GM21423 (cell line): Measurements from ENCODE around the gene RNASE8.
"Not testable (repeated sequence)": the region's sequence is repeated elsewhere in the genome, so short reads cannot be mapped to it uniquely, and the experiment has no call there.

Experiments used
- ATAC-seq: cut with Tn5 transposase; IDR thresholded peaks from one replicate; pipeline ENCODE4 v1.9.1; 2021; ENCODE audit warnings: mild to moderate bottlenecking, moderate library complexity; ENCODE audit not compliant: unreplicated experiment

The RNASE8 gene

GRCh38 chr14:21057803-21058675 is at the start of gene RNASE8:
Gene RNASE8 (plus strand): TSS chr14:21057822. CDS start chr14:21057893, 71 bp downstream.
- ATAC-seq: no peak

GRCh38 chr14:21009721-21010120 is 47.9 kb upstream of the RNASE8 start:
- ATAC-seq: not testable (repeated sequence)

GRCh38 chr14:21011136-21011535 is 46.5 kb upstream of the RNASE8 start:
- no peak for ATAC-seq

- ATAC-seq: no peak
Observed at GRCh38 chr14:21014761-21015190, 42.8 kb upstream of the RNASE8 start.

GRCh38 chr14:21015312-21015711 is 42.3 kb upstream of the RNASE8 start:
- ATAC-seq: no peak

- ATAC-seq: no peak
Observed at GRCh38 chr14:21016413-21017190, 41.0 kb upstream of the RNASE8 start.

- ATAC-seq: no peak
Observed at GRCh38 chr14:21017528-21018245, 39.9 kb upstream of the RNASE8 start.

- ATAC-seq: no peak
Observed at GRCh38 chr14:21018286-21018685, 39.3 kb upstream of the RNASE8 start.

GRCh38 chr14:21018781-21019180 is 38.8 kb upstream of the RNASE8 start:
- no peak for ATAC-seq

GRCh38 chr14:21019366-21019765 is 38.3 kb upstream of the RNASE8 start:
- no peak for ATAC-seq

- ATAC-seq: no peak
Observed at GRCh38 chr14:21020977-21021545, 36.6 kb upstream of the RNASE8 start.

- ATAC-seq: no peak
Observed at GRCh38 chr14:21022686-21023085, 34.9 kb upstream of the RNASE8 start.

- no peak for ATAC-seq
Observed at GRCh38 chr14:21023174-21023573, 34.4 kb upstream of the RNASE8 start.

GRCh38 chr14:21023817-21024584 is 33.6 kb upstream of the RNASE8 start:
- no peak for ATAC-seq

GRCh38 chr14:21024585-21025370 is 32.8 kb upstream of the RNASE8 start, which contains the start of gene NDRG2:
Gene NDRG2 (minus strand): TSS chr14:21025061. CDS start chr14:21023315, 1,746 bp downstream.
- no peak for ATAC-seq

- ATAC-seq: no peak
Observed at GRCh38 chr14:21025371-21026273, 32.0 kb upstream of the RNASE8 start.

GRCh38 chr14:21026274-21026987 is 31.2 kb upstream of the RNASE8 start:
- no peak for ATAC-seq

GRCh38 chr14:21026988-21027315 is 30.7 kb upstream of the RNASE8 start:
- ATAC-seq: no peak
